Activated CD4-positive, alpha-beta T cell treated with anti-CD3 and anti-CD28 coated beads for 4 hours (primary cell): ENCODE results near the gene SPACA4.
"Not testable (repeated sequence)": the region's sequence is repeated elsewhere in the genome, so short reads cannot be mapped to it uniquely, and the experiment has no call there.

Experiments used
- DNase-seq, 2 donors: peaks; one replicate each; pipeline ENCODE4 v3.0.0-alpha.2; 2020

SPACA4 gene

GRCh38 chr19:48606463-48607358 lies at the start of gene SPACA4:
Gene SPACA4 (plus strand): TSS chr19:48606742. CDS start chr19:48606979, 237 bp downstream.
- DNase-seq: no peak

GRCh38 chr19:48556825-48557224 lies 49.7 kb upstream of the SPACA4 start:
- DNase-seq: no peak

- DNase-seq: no peak
Observed at GRCh38 chr19:48558018-48558684, 48.4 kb upstream of the SPACA4 start.

GRCh38 chr19:48560095-48560530 lies 46.4 kb upstream of the SPACA4 start:
- no peak for DNase-seq

GRCh38 chr19:48561412-48561811 lies 45.1 kb upstream of the SPACA4 start:
- DNase-seq: no peak

GRCh38 chr19:48565090-48565489 lies 41.5 kb upstream of the SPACA4 start:
- DNase-seq: no peak

GRCh38 chr19:48568345-48568886 lies 38.1 kb upstream of the SPACA4 start:
- DNase-seq: no peak

- no peak for DNase-seq
Observed at GRCh38 chr19:48569814-48570213, 36.7 kb upstream of the SPACA4 start.

- DNase-seq: no peak
Observed at GRCh38 chr19:48571378-48572162, 35.0 kb upstream of the SPACA4 start.

- DNase-seq: no peak
Observed at GRCh38 chr19:48573163-48573505, 33.4 kb upstream of the SPACA4 start.

GRCh38 chr19:48575931-48576622 lies 30.5 kb upstream of the SPACA4 start:
- no peak for DNase-seq

- DNase-seq: not testable (repeated sequence)
Observed at GRCh38 chr19:48577908-48578307, 28.6 kb upstream of the SPACA4 start.

GRCh38 chr19:48578891-48579290 lies 27.7 kb upstream of the SPACA4 start:
- DNase-seq: no peak

GRCh38 chr19:48582168-48582567 lies 24.4 kb upstream of the SPACA4 start:
- no peak for DNase-seq

GRCh38 chr19:48587387-48587786 lies 19.2 kb upstream of the SPACA4 start:
- no peak for DNase-seq

GRCh38 chr19:48588670-48589401 lies 17.7 kb upstream of the SPACA4 start:
- peak; percentile 77 to 82 for DNase-seq

GRCh38 chr19:48591021-48591420 lies 15.5 kb upstream of the SPACA4 start:
- no peak for DNase-seq

GRCh38 chr19:48595171-48595570 lies 11.4 kb upstream of the SPACA4 start:
- no peak for DNase-seq

GRCh38 chr19:48595833-48596232 lies 10.7 kb upstream of the SPACA4 start:
- no peak for DNase-seq

- DNase-seq: no peak
Observed at GRCh38 chr19:48596237-48596636, 10.3 kb upstream of the SPACA4 start.

GRCh38 chr19:48596679-48597465 lies 9.7 kb upstream of the SPACA4 start:
- DNase-seq: peak in 1 of 2 donors; percentile 49
